ENCODE results near the gene HOXB7. TPM values are rescaled to one million over a fixed set of nuclear protein-coding genes. Genes with fewer than 3 reads are reported as not detected.

HOXB7 gene
- total RNA-seq, 1 donor from 2014 or later = 8.5 TPM

GRCh38 chr17:48590607-48591161 lies 20.1 kb downstream of the HOXB7 start:
- H3K27ac Mint-ChIP-seq (ENCODE audit: unreplicated experiment) = peak overlapping the region; percentile 82

GRCh38 chr17:48589831-48590606 lies 20.8 kb downstream of the HOXB7 start, which contains the start of gene HOXB3:
HOXB3 (minus strand) TSS chr17:48590241; CDS start chr17:48552474, 37,767 bp downstream.
- H3K4me3 Mint-ChIP-seq = peak within 1 kb of the TSS; percentile 92
- H3K36me3 Mint-ChIP-seq (ENCODE audit: low read depth) = peaks cover 12% of the 10 kb centered on the region
- no peak for DNase-seq (ENCODE audit: low read depth, low spot score)
- no peaks in the 10 kb centered on the region for H3K9me3 Mint-ChIP-seq
- H3K27ac Mint-ChIP-seq (ENCODE audit: unreplicated experiment) = peak within 1 kb of the TSS; percentile 82
- peaks cover 26% of the 10 kb centered on the region for H3K4me1 Mint-ChIP-seq
- no peak for TF ChIP-seq CTCF (conservative IDR thresholded peaks at IDR 0.05)
- H3K27me3 Mint-ChIP-seq (ENCODE audit: low read depth) = peaks cover 100% of the 10 kb centered on the region

More at GRCh38 chr17:48590607-48591161, 20.1 kb downstream of the HOXB7 start:
- Mint-ChIP-seq H3K4me1 (peaks cover 20% of the 10 kb centered on the region), H3K27me3 (ENCODE audit: low read depth) (peaks cover 100% of the 10 kb centered on the region), H3K4me3 (peak overlapping the region; percentile 92), H3K9me3 (no peaks in the 10 kb centered on the region), H3K36me3 (ENCODE audit: low read depth) (peaks cover 18% of the 10 kb centered on the region)
- DNase-seq (ENCODE audit: low read depth, low spot score) = no peak
- TF ChIP-seq CTCF (conservative IDR thresholded peaks at IDR 0.05) = no peak

GRCh38 chr17:48589060-48589830 lies 21.6 kb downstream of the HOXB7 start:
- no peak for DNase-seq (ENCODE audit: low read depth, low spot score)
- peaks cover 30% of the 10 kb centered on the region for H3K4me1 Mint-ChIP-seq
- H3K27ac Mint-ChIP-seq (ENCODE audit: unreplicated experiment) = peak overlapping the region; percentile 28
- peak overlapping the region; percentile 92 for H3K4me3 Mint-ChIP-seq
- H3K9me3 Mint-ChIP-seq = no peaks in the 10 kb centered on the region
- no peak for TF ChIP-seq CTCF (conservative IDR thresholded peaks at IDR 0.05)
- peaks cover 12% of the 10 kb centered on the region for H3K36me3 Mint-ChIP-seq (ENCODE audit: low read depth)
- H3K27me3 Mint-ChIP-seq (ENCODE audit: low read depth) = peaks cover 100% of the 10 kb centered on the region

GRCh38 chr17:48588528-48588927 lies 22.3 kb downstream of the HOXB7 start:
- DNase-seq (ENCODE audit: low read depth, low spot score) = no peak
- Mint-ChIP-seq H3K4me3 (peak overlapping the region; percentile 92), H3K36me3 (ENCODE audit: low read depth) (peaks cover 10% of the 10 kb centered on the region), H3K4me1 (peaks cover 29% of the 10 kb centered on the region), H3K27ac (ENCODE audit: unreplicated experiment) (no peak overlapping the region), H3K27me3 (ENCODE audit: low read depth) (peaks cover 100% of the 10 kb centered on the region), H3K9me3 (no peaks in the 10 kb centered on the region)
- TF ChIP-seq CTCF (conservative IDR thresholded peaks at IDR 0.05) = no peak

GRCh38 chr17:48588074-48588415 lies 22.8 kb downstream of the HOXB7 start:
- Mint-ChIP-seq H3K9me3 (no peaks in the 10 kb centered on the region), H3K27ac (ENCODE audit: unreplicated experiment) (no peak overlapping the region), H3K27me3 (ENCODE audit: low read depth) (peaks cover 100% of the 10 kb centered on the region), H3K36me3 (ENCODE audit: low read depth) (peaks cover 12% of the 10 kb centered on the region), H3K4me1 (peaks cover 26% of the 10 kb centered on the region), H3K4me3 (peak overlapping the region; percentile 92)
- no peak for DNase-seq (ENCODE audit: low read depth, low spot score)
- no peak for TF ChIP-seq CTCF (conservative IDR thresholded peaks at IDR 0.05)

All from neural crest cell (in vitro differentiated cells).